HL-60 (cell line): ENCODE data around the gene ZDHHC7.

Experiments
- DNase-seq, 2 experiments: peaks; one replicate each; pipeline ENCODE4 v3.0.0-alpha.2; 2010 to 2020; ENCODE audit warnings: low read depth in 1 of 2, low spot score in 1 of 2
- H3K27ac ChIP-seq: fragments of 250-450 bp; sonication (Bioruptor Pico); replicated peaks from 2 replicates; pipeline ENCODE4 v1.5.1; 2020; ENCODE audit warnings: mild to moderate bottlenecking, moderate library complexity
- H3K27me3 ChIP-seq: fragments of 250-450 bp; sonication (Bioruptor Pico); 2 replicates; pipeline ENCODE4 v1.5.1; 2021; ENCODE audit warnings: mild to moderate bottlenecking, moderate library complexity; ENCODE audit not compliant: insufficient read depth, poor library complexity, severe bottlenecking
- H3K4me3 ChIP-seq: replicated peaks from 2 replicates; pipeline ENCODE4 v1.5.1; 2011; ENCODE audit warnings: mild to moderate bottlenecking, control low read depth, low read length; ENCODE audit not compliant: insufficient read depth
- CTCF ChIP-seq: IDR thresholded peaks from one replicate; pipeline ENCODE4 v1.5.1; 2011; ENCODE audit warnings: low read length, control low read depth, inconsistent platforms; ENCODE audit not compliant: insufficient read depth
- GABPA ChIP-seq: IDR thresholded peaks from 2 replicates; pipeline ENCODE4 v1.6.1; 2012; ENCODE audit warnings: low read depth
- POLR2AphosphoS5 ChIP-seq: IDR thresholded peaks from 2 replicates; pipeline ENCODE4 v1.6.1; 2012; ENCODE audit warnings: low read depth
- REST ChIP-seq: IDR thresholded peaks from 2 replicates; pipeline ENCODE4 v1.6.1; 2012; ENCODE audit warnings: low read depth; ENCODE audit not compliant: insufficient replicate concordance
- SPI1 ChIP-seq: IDR thresholded peaks from 2 replicates; pipeline ENCODE4 v1.6.1; 2012; ENCODE audit warnings: low read depth, mild to moderate bottlenecking, borderline replicate concordance

Gene ZDHHC7

DNA sequence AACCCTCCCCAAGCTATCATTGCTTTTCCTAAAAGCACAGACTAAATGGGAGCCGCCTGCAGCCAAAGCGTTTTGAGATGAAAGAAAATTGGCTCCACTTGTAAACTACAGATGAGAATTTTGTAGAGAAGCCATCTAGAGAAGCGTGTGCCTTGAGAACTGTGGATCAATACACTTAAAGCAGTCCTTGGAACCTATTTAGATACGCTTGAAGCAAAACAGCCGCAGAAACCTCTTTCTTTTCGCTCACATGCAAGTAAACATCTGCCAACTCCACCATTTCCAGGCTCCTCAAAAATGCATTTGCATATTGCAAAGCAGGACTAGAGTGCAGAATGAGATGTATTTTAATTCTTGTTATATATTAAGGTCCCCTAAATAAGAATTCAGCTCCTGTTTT lies 29.4 kb upstream of the ZDHHC7 start:
- DNase-seq, result no peak
- H3K27ac ChIP-seq, result no peak overlapping the region

DNA sequence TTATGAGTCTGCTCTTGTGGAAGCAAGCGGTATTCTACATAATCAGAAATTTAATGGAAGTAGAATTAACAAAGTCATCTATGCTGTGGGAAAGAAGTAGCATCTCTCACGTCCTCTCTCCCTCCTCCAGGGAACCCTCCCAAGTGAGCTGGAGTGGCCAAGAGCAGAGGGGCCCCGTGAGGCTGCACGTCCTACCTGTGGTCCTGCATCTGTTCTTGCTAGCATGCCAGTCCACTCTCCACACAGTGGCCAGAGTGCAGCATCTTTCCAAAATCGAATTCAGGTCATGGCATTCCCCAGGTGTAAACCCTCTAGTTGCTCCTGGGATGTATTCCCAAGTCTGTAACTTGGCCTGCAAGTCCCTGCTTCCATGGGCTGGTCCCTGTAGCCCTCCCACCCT lies 26.4 kb upstream of the ZDHHC7 start:
- no peak for DNase-seq
- no peak overlapping the region for H3K27ac ChIP-seq
- H3K4me3 ChIP-seq, result no peak overlapping the region
- peaks cover 15% of the 10 kb centered on the region for H3K27me3 ChIP-seq
- TF ChIP-seq POLR2AphosphoS5 (no peak), GABPA (no peak), REST (no peak), CTCF (no peak)

More for the DNA sequence above, 29.4 kb upstream of the ZDHHC7 start:
- H3K4me3 ChIP-seq, result no peak overlapping the region
- H3K27me3 ChIP-seq, result peaks cover 23% of the 10 kb centered on the region
- no peak for TF ChIP-seq POLR2AphosphoS5
- TF ChIP-seq SPI1, result no peak
- no peak for TF ChIP-seq GABPA
- no peak for TF ChIP-seq REST
- no peak for TF ChIP-seq CTCF

- Histone ChIP-seq H3K4me3 (no peak overlapping the region), H3K27me3 (peaks cover 10% of the 10 kb centered on the region), H3K27ac (no peak overlapping the region)
- TF ChIP-seq CTCF (no peak), POLR2AphosphoS5 (no peak), REST (no peak), GABPA (no peak), SPI1 (no peak)
- DNase-seq, result no peak
Measured at GRCh38 chr16:85037050-85037410, 25.7 kb upstream of the ZDHHC7 start.
